Lower leg skin (tissue), 4 donors: ENCODE measurements around the gene CDCP1. TPM values are rescaled to one million over a fixed set of nuclear protein-coding genes. Genes with fewer than 3 reads are reported as not detected.

Experiments
- DNase-seq, 2 donors: peaks; one replicate each; pipeline ENCODE4 v3.0.0-alpha.2; 2019; ENCODE audit warnings: low spot score in 2 of 2
- H3K4me3 ChIP-seq: fragments of 200-600 bp; sonication (generic); 2 replicates; pipeline ENCODE4 v1.5.1; 2017; ENCODE audit warnings: mild to moderate bottlenecking, low read depth; ENCODE audit not compliant: poor library complexity, severe bottlenecking
- CTCF ChIP-seq, 3 donors: fragments of 450-650 bp; IDR thresholded peaks; one replicate each; pipeline ENCODE4 v1.5.1; 2016; ENCODE audit warnings: antibody characterized with exemption in 3 of 3, mild to moderate bottlenecking in 3 of 3, moderate library complexity in 2 of 3
- POLR2A ChIP-seq, 2 donors: fragments of 450-650 bp; IDR thresholded peaks; one replicate each; pipeline ENCODE4 v1.6.1; 2016 to 2017; ENCODE audit warnings: antibody characterized with exemption in 2 of 2, mild to moderate bottlenecking in 1 of 2, moderate library complexity in 1 of 2
- WGBS, 2 donors: methylation state at CpG; one replicate each; pipeline ENCODE4 v1.1.5; 2018; 5-methylcytosine and 5-hydroxymethylcytosine counted together
- intact Hi-C: fragments of 100-400 bp; cut with DNase I; formaldehyde crosslinking; loops from one replicate; pipeline ENCODE4 v1.15.0; 2023; ENCODE audit warnings: low total_unique reads
- total RNA-seq, 4 donors: library from RNA; depleted of rRNA; stranded (reverse); fragments of >200 nt; gene quantifications; one replicate each; pipeline ENCODE4 v1.1.0, GENCODE V29; 2016

Gene CDCP1
- 10 to 100 TPM; 43.8 to 79.0 (median 57.1) TPM for total RNA-seq

DNA sequence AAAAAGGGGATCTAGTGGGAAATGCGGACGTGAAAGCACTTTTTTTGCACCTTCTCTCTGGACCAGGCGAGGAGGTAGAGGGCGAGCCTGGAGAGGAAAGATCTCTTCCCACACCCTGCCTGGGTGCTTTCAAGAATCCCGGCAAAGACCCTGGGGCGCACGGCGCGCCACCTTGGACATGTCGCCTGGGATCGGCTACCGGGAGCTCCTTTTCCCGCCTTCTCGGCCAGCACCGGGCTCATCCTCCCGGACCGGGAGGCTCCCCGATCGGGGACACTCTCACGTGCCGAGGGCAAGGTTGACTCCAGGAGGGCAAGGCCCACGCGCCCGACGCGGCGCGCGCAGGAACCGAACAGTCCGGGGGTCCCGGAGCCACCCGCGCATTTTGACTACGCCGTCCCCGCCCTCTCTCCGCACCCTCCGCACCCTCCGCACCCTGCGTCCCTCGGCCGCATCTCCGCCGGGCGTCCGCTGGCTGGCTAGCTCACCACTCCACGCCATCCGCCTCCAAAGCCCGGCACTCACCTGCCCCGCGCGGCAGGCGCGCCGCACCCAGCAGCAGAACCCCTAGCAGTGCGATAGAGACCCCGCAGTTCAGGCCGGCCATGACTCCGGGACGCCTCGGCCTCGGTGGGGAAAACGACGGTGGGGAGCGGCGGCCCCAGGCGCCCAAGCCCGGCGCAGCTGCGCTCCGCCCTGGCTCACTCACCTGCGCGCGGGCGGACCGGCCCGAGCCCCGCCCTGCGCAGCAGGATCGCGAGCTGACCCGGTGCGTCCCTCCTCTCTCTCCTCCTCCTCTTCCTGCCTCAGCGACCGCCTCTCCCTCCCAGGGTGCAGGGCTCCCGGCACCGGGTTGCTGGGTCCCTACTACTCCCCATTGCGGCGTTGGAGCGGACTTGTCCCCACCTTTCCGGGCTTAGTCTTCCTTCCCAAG is at the start of gene CDCP1:
Gene CDCP1 (minus strand): TSS at position 698 of the 934 bp plus-strand sequence. CDS start 91 bp downstream, at position 607.
- 2% methylated on average over 58 to 63 of the region's 92 CpGs for WGBS, 2 donors
- peak within 1 kb of the TSS; percentile 45 for H3K4me3 ChIP-seq
- DNase-seq = peak in 1 of 2 donors; percentile 86
- intact Hi-C loops = no loop called here
- no peak for TF ChIP-seq POLR2A (IDR thresholded peaks at IDR 0.05)
- no peak for TF ChIP-seq CTCF (IDR thresholded peaks at IDR 0.05)

DNA sequence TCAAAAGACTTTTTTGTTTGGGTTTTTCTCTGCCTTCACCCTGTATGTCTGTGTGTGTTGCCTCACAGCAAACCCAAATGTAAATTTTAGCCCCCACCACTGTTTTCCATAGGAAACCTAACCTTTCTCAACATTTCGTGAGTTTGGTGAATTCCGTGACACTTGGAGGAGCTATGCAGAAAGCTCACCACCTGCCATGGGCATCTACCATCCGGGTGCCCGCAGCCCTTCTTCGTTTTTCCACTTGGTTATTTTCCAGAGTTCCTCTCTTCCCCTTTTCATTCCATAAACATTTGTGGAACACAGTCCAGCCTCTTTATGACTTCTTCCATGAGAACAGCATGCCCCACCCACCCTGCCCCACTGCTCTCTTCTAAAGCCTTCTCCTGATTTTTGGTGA is 48.6 kb upstream of the CDCP1 start:
- DNase-seq = no peak
- H3K4me3 ChIP-seq = no peak overlapping the region
- intact Hi-C loops = no loop called here
- TF ChIP-seq POLR2A (IDR thresholded peaks at IDR 0.05) (no peak), CTCF (IDR thresholded peaks at IDR 0.05) (no peak)
- WGBS, 2 donors = 93 to 95% methylated on average over 5 of the region's 5 CpGs

DNA sequence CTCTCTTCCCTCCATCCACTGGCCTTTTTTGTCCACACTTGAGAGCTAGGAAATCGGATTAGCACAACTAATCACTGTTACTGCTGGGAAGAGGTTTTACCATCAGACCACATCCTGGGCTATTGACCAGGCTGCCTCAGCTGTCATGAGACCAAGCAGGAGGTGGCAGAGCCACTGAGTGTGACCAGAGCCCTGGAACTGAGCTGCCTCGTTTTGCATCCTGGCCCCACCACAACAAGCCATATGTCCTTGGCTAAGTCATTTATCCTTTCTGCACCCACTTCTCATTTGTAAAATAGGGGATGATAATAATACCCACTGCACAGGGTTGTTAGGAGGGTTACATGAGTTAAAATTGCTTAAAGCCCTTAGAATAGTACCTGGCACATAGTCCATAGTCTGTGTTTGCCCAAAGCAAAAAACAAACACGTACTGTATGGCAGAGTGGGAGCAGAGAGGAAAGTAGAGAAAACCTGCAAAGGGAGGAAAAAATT is 45.8 kb upstream of the CDCP1 start:
- TF ChIP-seq CTCF (IDR thresholded peaks at IDR 0.05) (no peak), POLR2A (IDR thresholded peaks at IDR 0.05) (no peak)
- intact Hi-C loops = no loop called here
- H3K4me3 ChIP-seq = no peak overlapping the region
- WGBS, 2 donors = 46 to 78% methylated on average over 3 of the region's 3 CpGs
- no peak for DNase-seq

DNA sequence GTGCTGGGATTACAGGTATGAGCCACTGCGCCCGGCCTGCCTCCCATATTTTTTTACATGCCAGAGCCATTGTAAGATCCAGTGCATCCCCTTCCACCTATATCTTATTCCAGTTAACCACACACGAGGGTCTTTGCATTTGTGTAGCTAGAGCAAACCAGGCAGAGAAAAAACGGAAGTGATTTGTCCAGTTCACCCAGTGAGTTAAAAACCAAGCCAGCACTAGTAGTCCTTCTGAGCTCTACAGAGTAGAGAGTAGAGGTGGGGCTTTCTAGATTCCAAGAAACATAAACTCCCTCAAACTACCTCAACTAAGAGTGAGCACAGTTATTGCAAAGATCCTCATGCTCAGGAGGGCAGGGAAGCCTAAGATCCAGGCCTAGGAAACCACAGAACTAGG is 45.2 kb upstream of the CDCP1 start:
- no peak overlapping the region for H3K4me3 ChIP-seq
- DNase-seq = no peak
- intact Hi-C loops = no loop called here
- TF ChIP-seq POLR2A (IDR thresholded peaks at IDR 0.05) (no peak), CTCF (IDR thresholded peaks at IDR 0.05) (no peak)
- WGBS, 2 donors = 95 to 96% methylated on average over 4 of the region's 4 CpGs

DNA sequence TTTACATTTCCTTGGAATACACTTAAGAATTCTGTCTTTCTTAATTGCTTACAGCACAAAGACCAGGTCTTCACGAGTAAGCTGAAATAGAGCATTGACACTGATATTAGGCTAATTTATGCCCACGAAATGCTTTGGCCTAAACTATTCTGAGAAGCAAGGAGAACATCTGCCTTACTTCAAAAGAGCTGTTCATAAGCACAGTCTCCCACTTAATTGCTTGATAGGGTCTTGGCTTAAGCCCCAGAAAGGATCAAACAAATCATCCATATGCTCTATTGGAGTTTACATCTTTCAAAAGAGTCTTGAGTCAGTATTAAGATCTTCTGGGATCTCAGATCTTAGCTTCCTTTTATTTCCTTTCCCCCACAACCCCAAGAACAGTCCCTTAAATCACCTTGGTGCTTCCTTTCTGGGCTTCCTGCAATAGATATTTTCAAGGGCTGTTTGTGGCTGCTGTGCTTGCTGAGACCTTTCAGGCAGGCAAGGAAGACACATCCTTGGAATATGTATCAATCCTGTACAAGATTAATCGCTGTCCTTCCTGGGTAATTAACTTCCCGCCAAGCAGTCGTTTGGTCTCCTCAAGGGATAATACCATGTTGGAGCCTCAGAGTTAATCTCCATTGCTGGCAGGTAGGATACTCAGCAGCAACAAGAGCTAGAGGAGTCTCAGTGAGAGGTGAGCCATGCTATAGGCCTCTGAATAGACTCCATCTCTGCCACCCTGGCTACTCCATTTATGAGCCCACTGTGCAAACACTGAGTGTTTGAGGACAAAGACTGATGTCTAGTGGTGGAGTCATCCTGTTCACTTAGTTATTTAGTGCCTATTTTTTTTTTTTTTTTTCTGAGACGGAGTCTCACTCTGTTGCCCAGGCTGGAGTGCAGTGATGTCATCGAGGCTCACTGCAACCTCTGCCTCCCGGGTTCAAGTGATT is 42.8 kb upstream of the CDCP1 start:
- DNase-seq = no peak
- intact Hi-C loops = no loop called here
- TF ChIP-seq POLR2A (IDR thresholded peaks at IDR 0.05) = no peak
- no peak for TF ChIP-seq CTCF (IDR thresholded peaks at IDR 0.05)
- no peak overlapping the region for H3K4me3 ChIP-seq
- WGBS, 2 donors = 74 to 75% methylated on average over 8 of the region's 8 CpGs
